Choroid plexus epithelial cell (primary cell): ENCODE results near the gene NOP53.
"Not testable (repeated sequence)": the region's sequence is repeated elsewhere in the genome, so short reads cannot be mapped to it uniquely, and the experiment has no call there.

Experiments used
- DNase-seq: peaks from one replicate; pipeline ENCODE4 v3.0.0-alpha.2; 2010; ENCODE audit warnings: low read depth
- H3K4me3 ChIP-seq: 2 replicates; pipeline ENCODE4 v1.5.1; 2011; ENCODE audit warnings: low read depth, mild to moderate bottlenecking, control low read depth, low read length, moderate library complexity
- CTCF ChIP-seq: conservative IDR thresholded peaks from 2 replicates; pipeline ENCODE4 v1.5.1; 2011; ENCODE audit warnings: low read depth, mild to moderate bottlenecking, control low read depth, inconsistent platforms, low read length, moderate library complexity

The NOP53 gene

DNA sequence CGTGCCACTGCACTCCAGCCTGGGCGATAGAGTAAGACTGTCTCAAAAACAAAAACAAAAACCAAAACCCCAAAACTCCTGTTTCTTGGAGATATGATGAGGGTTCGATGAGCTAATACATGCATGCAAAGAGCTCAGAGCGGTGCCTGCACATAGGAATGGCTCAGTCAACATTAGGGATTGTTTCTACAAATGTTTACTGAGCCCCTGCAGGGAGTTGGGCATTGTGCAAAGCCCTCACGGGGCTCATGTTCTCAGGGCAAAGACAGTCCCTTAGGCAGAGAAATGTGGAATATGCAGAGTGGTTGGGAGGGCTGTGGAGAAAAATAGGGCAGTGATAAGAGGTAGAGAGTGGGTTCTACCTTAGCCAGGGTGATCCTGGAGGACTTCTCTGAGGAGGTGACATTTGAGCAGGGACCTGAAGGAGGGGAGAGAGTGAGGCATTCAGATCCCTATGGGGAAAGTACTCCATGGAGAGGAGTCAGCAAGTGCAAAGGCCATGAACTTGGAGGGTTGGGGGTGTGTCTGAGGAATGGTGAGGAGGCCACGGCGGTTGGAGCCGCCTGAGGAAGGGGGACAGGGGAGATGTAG is 33.6 kb upstream of the NOP53 start:
- no peak overlapping the region for H3K4me3 ChIP-seq
- no peak for DNase-seq
- no peak for TF ChIP-seq CTCF

DNA sequence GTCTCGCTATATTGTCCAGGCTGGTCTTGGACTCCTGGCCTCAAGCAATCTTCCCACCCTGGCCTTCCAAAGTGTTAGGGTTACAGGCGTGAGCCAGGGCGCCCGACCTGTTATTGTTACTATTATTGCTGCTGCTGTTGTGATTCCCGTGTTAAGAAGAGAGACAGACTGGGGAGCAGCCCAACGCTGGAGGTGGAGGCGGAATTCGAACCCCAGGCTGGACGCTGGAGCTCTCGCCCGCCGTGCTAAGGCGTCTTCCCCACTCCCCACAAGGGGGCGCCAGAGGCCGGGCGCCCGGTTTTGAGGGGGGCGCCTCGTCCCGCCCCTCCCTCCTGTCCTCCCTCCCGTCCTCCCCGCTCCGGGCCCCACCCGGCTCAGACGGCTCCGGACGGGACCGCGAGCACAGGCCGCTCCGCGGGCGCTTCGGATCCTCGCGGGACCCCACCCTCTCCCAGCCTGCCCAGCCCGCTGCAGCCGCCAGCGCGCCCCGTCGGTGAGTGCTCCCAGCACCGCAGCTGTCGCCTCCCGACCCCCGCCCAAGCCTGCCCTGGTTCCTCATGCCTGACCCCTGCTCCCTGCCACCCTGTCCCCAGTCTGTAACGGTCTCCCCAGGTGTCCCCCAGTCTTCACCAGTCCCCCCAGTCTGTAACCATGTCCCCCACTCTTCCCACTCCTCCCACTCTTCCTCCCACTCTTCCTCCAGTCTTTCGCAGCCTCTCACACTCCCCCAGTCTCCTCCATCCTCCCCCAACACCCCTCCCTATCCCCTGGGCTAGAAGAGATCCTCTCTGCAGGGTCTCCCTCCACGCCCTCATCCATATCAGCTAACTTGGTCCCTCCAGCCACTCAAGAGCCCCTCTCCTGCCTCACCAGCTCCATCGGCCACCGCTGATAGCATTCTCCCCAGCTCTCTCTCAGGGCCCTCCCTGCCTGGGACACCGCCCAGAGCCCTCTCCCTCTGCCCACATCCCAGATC is 32.0 kb upstream of the NOP53 start, which contains the start of gene EHD2:
EHD2 (plus strand) TSS at position 377 of the 976 bp plus-strand sequence. CDS start 3,191 bp downstream, outside the sequence.
- peak within 1 kb of the TSS; percentile 75 for H3K4me3 ChIP-seq
- TF ChIP-seq CTCF = peak; percentile 85
- peak; percentile 81 for DNase-seq

- peak; percentile 44 for DNase-seq
- no peak for TF ChIP-seq CTCF
- peak overlapping the region; percentile 75 for H3K4me3 ChIP-seq
These were observed 31.0 kb upstream of the NOP53 start for GRCh38 chr19:47714339-47714738.

DNA sequence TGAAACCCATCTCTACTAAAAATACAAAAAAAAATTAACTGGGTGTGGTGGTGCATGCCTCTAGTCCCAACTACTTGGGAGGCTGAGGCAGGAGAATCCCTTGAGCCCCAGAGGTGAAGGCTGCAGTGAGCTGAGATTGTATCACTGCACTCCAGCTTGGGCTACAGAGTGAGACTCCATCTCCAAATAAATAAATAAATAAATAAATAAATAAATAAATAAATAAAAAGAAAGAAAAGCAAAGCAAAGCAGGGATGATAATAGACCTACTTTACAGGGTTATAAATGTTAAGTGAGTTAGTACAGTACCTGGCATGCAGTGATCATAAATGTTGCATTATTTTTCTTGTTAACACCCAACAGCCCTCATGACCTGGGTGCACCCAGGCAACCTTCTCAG is 30.5 kb upstream of the NOP53 start:
- DNase-seq = not testable (repeated sequence)
- H3K4me3 ChIP-seq = peak overlapping the region; percentile 75

DNA sequence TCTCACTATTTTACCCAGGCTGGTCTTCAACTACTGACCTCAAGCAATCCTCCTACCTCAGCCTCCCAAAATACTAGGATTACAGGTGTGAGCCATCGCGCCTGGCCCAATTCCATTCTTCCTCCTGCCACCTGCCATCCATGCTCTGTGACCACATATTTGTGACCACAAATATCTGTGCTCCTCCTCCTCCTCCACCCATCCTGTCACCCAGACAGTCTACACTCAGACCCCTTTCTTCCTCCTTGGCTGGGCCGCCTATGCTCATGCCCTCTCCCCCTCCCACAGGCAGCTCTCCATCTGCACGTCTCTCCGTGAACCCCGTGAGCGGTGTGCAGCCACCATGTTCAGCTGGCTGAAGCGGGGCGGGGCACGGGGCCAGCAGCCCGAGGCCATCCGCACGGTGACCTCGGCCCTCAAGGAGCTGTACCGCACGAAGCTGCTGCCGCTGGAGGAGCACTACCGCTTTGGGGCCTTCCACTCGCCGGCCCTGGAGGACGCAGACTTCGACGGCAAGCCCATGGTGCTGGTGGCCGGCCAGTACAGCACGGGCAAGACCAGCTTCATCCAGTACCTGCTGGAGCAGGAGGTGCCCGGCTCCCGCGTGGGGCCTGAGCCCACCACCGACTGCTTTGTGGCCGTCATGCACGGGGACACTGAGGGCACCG is 28.9 kb upstream of the NOP53 start:
- no peak overlapping the region for H3K4me3 ChIP-seq
- no peak for DNase-seq
- no peak for TF ChIP-seq CTCF

GRCh38 chr19:47718415-47719046 is 26.8 kb upstream of the NOP53 start:
- DNase-seq = not testable (repeated sequence)
- H3K4me3 ChIP-seq = peak overlapping the region; percentile 33

DNA sequence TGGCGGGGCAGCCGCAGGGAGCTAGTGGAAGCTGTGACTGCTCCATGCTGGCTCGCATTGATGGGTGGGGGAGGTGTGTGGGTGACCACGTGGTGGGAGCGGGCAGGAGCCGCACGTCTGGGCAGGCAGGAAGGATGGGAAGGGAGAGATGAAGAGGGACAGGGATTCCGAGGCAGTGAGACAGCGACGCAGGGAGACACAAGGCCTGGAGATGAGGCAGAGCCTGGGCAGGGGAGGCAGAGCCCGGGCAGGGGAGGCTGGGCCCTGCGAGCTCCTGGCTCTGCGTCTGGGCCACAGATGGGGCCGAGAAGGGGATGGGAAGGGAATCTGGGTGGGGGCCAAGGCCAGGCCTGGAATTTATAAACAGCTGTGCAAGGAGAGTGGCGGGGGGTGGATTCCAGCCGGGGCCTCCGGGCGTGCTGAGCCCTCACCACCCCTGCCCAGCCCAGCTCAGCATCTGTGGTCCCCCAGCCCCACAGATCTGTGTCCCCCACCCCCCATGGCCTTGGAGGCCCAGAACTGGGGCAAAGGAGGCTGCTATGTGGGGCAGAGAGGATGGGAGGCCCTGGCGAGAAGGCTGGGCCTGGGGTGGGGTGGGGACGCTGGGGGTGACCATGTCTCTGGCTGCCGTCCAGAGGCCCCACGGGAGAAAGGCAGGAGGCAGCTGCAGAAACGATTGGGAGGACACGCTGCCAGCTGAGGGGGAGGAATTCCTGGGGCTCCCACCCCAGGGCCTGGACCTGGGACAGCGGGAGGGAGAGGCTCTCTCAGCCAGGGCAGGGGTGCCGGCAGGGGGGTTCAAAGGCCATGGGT is 26.1 kb upstream of the NOP53 start:
- DNase-seq = peak; percentile 97
- TF ChIP-seq CTCF = no peak
- peak overlapping the region; percentile 33 for H3K4me3 ChIP-seq
